GM04504 (cell line): ENCODE data around the gene RADIL.
"Not testable (repeated sequence)": the region's sequence is repeated elsewhere in the genome, so short reads cannot be mapped to it uniquely, and the experiment has no call there.

Source experiments
- DNase-seq: peaks from one replicate; pipeline ENCODE4 v3.0.0-alpha.2; 2012; ENCODE audit warnings: low read depth

RADIL gene

GRCh38 chr7:4808565-4808964 lies 75.0 kb downstream of the RADIL start:
- DNase-seq = no peak

- DNase-seq = no peak
Observed at GRCh38 chr7:4808026-4808425, 75.5 kb downstream of the RADIL start.

- DNase-seq = no peak
Observed at GRCh38 chr7:4807598-4808016, 75.9 kb downstream of the RADIL start.

DNA sequence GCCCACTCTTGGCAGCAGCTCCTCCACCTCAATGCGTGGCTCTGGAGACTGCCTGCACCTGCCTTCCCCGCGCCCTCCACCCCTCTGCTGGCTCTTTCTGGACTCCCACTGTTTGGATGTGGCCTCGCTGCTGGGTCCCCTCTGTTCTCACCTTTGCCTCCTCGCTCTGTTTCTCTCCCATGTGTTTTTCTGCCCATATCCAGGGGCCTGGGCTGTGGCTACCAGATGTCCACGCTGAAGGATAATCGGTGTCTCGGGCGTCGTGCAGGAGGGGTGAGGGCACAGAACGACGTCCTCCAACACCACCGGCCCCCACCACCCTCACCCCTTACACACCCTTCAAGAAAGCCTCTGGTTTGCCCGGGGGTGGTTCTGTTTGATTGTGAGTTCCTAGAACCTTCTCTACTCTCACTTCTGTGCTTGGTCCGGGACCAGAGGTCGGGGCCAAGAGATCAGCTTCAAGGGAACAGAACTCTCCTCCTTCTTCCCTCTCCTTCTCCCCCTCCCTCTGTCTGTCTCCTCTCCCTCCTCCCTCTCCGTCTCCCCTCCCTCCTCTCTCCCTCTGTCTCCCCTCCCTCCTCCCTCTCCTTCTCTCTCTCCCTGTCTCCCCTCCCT lies 76.4 kb downstream of the RADIL start:
- DNase-seq = no peak

DNA sequence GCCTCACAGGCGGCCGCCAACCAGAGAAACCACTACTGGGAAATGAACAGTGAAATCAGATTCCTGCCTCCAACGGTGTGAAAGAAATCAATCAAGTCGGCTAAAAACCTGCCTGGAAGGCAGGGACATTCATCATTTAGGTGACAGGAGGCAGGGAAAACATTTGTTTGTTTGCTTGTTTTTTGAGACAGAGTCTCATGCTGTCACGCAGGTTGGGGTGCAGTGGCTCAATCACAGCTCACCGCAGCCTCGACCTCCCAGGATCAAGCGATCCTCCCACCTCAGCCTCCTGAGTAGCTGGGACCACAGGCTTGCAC lies 77.6 kb downstream of the RADIL start:
- no peak for DNase-seq

GRCh38 chr7:4805110-4805983 lies 78.2 kb downstream of the RADIL start:
- DNase-seq = no peak

DNA sequence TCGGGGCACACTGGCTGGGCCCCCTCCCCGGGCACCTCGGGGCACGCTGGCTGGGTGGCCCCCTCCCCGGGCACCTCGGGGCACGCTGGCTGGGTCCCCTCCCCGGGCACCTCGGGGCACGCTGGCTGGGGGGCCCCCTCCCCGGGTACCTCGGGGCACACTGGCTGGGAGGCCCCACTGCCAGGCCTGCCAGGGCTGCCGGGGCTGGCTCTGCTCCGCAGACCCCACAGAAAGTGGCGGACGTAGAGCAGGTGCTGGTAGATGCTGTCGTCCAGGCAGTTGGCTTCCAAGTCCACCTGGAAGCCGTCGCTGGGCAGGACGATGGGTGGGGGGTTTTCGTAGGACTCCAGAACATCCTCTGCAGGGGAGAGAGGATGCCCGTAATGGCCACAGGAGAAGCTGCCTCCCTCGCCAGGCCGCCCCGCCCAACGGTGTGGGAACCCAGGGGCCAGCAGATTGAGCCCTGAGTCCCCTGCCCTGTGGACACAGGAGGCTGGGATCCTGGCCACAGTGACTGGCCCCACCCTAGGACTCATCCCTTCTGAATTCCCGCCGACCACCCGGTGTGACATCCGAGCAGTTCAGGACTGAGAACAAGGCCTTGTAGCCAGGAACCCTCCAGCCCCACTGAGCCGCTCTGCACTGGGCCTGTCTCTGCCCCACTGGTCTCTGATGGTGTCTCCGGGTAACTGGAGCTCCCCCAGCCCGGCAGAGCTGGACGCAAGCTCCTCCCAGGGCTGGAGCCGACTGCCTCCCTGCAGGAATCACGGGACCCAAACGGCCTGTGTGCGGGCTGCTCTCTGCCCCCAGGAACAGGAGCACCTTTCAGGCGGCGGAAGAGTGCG lies 79.9 kb downstream of the RADIL start:
- no peak for DNase-seq

DNA sequence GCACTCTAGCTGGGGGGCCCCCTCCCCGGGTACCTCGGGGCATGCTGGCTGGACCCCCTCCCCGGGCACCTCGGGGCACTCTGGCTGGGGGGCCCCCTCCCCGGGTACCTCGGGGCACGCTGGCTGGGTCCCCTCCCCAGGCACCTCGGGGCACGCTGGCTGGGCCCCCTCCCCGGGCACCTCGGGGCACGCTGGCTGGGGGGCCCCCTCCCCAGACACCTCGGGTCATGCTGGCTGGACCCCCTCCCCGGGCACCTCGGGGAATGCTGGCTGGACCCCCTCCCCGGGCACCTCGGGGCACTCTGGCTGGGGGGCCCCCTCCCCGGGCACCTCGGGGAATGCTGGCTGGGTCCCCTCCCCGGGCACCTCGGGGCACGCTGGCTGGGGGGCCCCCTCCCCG lies 80.9 kb downstream of the RADIL start:
- not testable (repeated sequence) for DNase-seq

- DNase-seq = no peak
Observed at GRCh38 chr7:4801839-4802231, 81.7 kb downstream of the RADIL start.

DNA sequence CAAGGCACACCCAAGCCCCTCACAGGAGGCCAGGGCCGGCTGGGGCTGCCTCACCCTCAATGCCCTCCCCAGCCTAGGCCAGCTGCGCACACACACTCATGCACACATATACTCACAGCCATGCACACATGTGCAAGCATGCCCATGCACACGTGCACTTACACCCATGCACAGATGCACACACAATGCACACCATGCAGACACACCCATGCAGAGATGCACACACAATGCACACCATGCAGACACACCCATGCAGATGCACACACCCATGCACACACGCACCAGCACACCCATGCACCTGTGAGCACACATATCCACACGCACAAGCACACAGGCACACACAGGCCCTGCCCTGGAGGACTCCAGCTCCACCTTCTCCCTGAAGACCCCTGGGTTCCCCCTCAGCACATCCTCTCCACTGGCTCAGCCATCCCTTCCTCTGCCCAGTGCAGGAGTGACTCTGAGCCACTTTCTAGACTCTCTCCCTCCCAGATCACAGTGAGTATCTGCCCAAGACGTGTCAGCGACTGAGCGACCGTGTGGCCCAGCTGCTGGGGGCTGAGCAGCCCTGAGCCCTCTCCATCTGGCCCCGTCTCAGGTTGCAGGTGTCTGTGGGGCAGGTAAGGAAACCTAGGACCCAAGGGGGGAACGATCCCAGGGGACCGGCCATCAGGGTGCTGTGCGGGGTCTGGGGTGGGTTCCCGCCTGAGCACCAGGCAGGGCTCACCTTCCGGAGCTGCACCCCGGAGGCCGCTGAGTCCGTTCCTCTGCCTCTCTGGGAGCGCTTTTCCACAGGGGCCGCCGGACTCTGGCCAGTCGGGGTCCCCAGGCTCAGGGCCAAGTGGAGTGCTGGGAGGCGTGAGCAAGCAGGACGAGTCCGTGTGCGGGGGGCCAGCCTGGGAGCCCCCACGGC lies 82.3 kb downstream of the RADIL start:
- no peak for DNase-seq

DNA sequence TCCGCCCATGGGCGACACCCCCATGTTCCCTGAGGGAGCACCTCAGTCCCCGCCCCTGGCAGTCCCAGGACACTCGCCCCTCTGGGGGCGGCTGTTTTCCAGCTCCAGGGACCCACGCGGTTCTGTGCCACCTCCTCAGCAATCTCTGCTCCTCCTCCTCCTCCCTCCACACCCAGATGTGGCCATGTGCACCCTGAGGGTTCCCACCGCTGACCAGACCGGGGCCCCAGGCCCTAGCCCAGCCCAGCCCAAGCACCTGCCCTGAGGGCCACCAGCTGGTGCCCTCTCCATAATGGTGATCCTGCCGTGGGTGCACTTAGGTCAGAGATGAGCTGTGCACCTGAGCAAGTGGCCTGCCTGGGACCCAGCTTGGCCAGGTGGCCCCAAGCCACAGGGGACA lies 83.0 kb downstream of the RADIL start:
- DNase-seq = no peak

DNA sequence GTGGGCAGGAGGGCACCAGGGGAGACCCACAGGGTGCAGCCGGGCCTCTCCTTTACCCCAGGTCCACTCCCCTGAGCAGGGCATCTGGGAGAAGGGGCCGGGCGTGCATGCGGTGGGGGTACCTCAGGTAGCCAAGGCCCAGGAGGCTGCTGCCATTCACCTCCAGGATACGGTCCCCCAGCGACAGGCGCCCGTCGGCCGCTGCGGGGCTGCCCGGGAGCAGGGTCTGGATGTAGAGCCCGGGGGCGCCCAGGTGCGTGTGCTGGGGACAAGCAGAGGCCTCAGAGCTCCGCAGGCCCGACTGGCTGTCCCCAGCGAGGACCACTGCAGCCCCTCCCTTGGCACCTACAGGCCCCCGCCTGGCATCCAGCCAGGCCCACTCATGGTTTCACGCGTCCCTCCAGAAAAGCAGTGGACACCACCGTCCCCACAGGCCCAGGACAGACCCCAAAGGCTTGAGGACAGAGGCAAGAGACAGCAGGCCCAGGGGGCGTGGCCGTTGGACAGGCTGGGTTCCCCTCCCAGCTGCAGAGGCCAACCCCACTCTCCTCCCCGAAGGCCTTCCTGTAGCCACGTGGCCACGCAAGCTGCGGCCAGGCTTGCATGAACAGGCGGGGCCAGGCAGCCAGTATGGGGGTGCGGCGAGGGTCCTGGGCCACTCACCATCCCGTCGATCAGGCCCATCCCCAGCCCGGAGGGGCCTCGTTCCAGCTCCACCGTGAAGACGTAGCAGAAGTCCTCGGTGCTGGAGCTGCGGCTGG lies 83.8 kb downstream of the RADIL start:
- DNase-seq = no peak

DNA sequence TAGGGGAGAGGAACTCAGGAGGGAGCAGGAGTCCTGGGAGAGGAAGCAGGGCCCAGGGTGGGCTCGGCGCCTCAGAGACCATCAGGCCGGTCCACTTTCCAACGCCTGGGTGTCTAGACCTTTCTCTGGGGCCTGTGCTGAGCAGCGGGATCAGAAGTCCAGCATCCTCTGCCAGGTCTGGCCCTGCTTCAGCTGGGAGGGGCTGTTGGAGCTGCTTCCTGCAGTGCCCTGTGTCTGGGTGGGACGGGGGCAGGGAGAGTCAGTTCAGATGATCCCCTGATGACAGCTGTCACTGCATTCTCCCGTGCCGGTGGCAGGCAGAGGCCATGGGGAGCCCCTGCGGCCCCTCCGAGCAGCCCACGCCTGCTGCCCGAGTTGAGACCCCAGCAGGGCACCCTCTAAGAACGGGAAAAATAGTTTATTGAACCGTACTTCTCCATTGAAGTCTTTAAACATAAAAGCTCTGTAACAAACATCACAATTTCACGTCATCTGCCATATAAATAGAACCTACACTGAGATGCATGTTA lies 84.7 kb downstream of the RADIL start:
- no peak for DNase-seq

DNA sequence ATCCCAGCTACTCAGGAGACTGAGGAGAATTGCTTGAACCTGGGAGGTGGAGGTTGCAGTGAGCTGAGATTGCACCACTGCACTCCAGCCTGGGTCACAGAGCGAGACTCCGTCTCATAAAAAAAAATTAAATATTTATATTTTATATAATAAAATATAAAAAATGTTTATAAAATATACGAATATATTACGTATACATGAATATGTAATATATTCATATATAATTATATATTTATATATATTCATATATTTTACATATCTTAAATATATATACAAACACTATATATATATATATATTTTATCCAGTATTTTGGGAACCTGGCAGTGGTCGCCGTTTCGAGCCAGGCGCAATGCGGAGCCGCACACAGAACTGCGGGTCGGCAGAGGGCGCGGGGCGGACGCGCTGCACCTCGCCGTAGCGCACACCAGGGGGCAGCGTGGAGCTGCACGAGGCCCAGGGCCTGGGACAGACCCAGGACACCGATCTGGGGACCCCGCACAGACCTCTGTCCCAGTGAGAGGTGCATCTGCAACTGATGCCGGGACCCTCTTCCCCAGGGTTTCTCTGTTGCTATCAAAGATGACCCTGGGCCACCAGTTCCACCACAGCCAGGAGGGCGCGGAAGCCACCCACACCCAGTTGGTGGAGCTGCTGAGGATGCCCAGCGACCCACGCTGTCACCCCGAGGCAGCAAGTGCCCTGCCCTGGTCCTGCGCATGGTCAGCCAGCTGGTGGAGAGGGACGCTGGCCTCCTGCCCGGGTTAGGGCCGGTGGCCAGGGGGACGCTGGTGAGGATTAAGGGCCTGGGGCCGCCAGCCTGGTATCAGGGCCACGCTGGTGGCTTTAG lies 85.4 kb downstream of the RADIL start:
- DNase-seq = no peak

DNA sequence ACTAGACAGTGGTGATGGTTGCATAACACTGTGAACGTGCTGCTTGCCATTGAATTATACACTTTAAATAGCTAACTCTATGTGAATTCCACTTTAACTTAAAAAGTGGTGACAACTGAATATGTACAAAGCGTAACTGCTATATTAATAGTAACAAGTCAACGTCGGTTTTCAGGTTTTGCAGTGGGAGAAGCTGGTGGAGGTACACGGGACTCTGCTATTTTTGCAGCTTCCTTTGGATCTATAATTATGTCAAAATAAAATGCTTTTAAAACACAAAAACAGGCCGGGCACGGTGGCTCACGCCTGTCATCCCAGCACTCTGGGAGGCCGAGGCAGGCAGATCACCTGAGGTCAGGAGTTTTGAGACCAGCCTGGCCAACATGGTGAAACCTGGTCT lies 87.1 kb downstream of the RADIL start:
- DNase-seq = no peak

GRCh38 chr7:4794591-4795350 lies 88.7 kb downstream of the RADIL start:
- DNase-seq = no peak

DNA sequence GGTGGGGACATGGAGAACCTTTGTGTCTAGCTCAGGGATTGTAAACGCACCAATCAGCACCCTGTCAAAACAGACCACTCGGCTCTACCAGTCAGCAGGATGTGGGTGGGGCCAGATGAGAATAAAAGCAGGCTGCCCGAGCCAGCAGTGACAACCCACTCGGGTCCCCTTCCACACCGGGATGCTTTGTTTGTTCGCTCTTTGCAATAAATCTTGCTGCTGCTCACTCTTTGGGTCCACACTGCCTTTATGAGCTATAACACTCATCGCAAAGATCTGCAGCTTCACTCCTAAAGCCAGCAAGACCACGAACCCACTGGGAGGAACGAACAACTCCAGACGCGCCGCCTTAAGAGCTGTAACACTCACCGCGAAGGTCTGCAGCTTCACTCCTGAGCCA lies 89.3 kb downstream of the RADIL start:
- DNase-seq = not testable (repeated sequence)

DNA sequence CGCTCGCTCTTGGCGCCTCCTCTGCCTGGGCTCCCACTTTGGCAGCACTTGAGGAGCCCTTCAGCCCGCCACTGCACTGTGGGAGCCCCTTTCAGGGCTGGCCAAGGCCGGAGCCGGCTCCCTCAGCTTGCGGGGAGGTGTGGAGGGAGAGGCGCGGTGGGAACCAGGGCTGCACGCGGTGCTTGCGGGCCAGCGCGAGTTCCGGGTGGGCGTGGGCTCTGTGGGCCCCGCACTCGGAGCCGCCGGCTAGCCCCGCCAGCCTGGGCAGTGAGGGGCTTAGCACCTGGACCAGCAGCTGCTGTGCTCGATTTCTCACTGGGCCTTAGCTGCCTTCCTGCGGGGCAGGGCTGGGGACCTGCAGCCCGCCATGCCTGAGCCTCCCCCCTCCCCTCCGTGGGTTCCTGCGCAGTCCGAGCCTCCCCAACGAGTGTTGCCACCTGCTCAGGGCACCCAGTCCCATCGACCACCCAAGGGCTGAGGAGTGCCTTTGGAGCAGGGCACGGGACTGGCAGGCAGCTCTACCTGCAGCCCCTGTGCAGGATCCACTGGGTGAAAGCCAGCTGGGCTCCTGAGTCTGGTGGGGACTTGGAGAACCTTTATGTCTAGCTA lies 90.0 kb downstream of the RADIL start:
- not testable (repeated sequence) for DNase-seq
